HUES64 (cell line): ENCODE measurements around the gene TSKU.

Experiments used
- H3K27ac ChIP-seq: 2 replicates; pipeline ENCODE4 v1.7.0; 2013; ENCODE audit warnings: low read depth, low read length, inconsistent platforms
- H3K27me3 ChIP-seq: 2 replicates; pipeline ENCODE4 v1.6.1; 2013; ENCODE audit warnings: mild to moderate bottlenecking, low read length; ENCODE audit not compliant: insufficient read depth
- H3K36me3 ChIP-seq: 2 replicates; pipeline ENCODE4 v1.6.1; 2013; ENCODE audit warnings: mild to moderate bottlenecking, low read length; ENCODE audit not compliant: insufficient read depth
- H3K4me1 ChIP-seq: 2 replicates; pipeline ENCODE4 v1.6.1; 2013; ENCODE audit warnings: mild to moderate bottlenecking, low read length, moderate library complexity; ENCODE audit not compliant: insufficient read depth
- H3K4me3 ChIP-seq: 2 replicates; pipeline ENCODE4 v1.5.1; 2013; ENCODE audit warnings: mild to moderate bottlenecking, low read length, moderate library complexity
- H3K9ac ChIP-seq: 2 replicates; pipeline ENCODE4 v1.6.1; 2013; ENCODE audit warnings: mild to moderate bottlenecking, low read depth, low read length
- H3K9me3 ChIP-seq: 2 replicates; pipeline ENCODE4 v1.6.1; 2013; ENCODE audit warnings: low read depth, low read length; ENCODE audit not compliant: insufficient read depth
- WGBS: fragments of 150-250, 120-280 bp; methylation state at CpG from one replicate; pipeline ENCODE4 v1.1.7; 2013; ENCODE audit warnings: missing lambda C conversion rate; 5-methylcytosine and 5-hydroxymethylcytosine counted together

The TSKU gene

GRCh38 chr11:76753950-76754349, 29.2 kb upstream of the TSKU start:
- peaks cover 11% of the 10 kb centered on the region; the same call in 1 of the 2 replicates for H3K4me1 ChIP-seq
- 82% methylated on average over 10 of the region's 10 CpGs for WGBS
- H3K27me3 ChIP-seq: no peaks in the 10 kb centered on the region
- no peaks in the 10 kb centered on the region for H3K9me3 ChIP-seq
- no peaks in the 10 kb centered on the region for H3K36me3 ChIP-seq
- H3K9ac ChIP-seq: no peak overlapping the region
- no peak overlapping the region for H3K4me3 ChIP-seq
- no peak overlapping the region for H3K27ac ChIP-seq

GRCh38 chr11:76756341-76756741, 26.8 kb upstream of the TSKU start:
- Histone ChIP-seq H3K36me3 (no peaks in the 10 kb centered on the region), H3K27me3 (peaks cover 6% of the 10 kb centered on the region; the same call in 1 of the 2 replicates), H3K9ac (no peak overlapping the region), H3K4me1 (peaks cover 16% of the 10 kb centered on the region), H3K27ac (no peak overlapping the region), H3K9me3 (no peaks in the 10 kb centered on the region), H3K4me3 (no peak overlapping the region)
- 93% methylated on average over 6 of the region's 6 CpGs for WGBS

GRCh38 chr11:76758311-76758710, 24.8 kb upstream of the TSKU start:
- Histone ChIP-seq H3K4me1 (peaks cover 9% of the 10 kb centered on the region; the same call in 1 of the 2 replicates), H3K27ac (no peak overlapping the region), H3K36me3 (no peaks in the 10 kb centered on the region), H3K4me3 (no peak overlapping the region), H3K9ac (no peak overlapping the region), H3K9me3 (no peaks in the 10 kb centered on the region), H3K27me3 (peaks cover 6% of the 10 kb centered on the region; the same call in 1 of the 2 replicates)
- WGBS: 93% methylated on average over 9 of the region's 9 CpGs

- Histone ChIP-seq H3K27me3 (peaks cover 6% of the 10 kb centered on the region; the same call in 1 of the 2 replicates), H3K4me3 (no peak overlapping the region), H3K27ac (peak overlapping the region; percentile 31; the same call in 1 of the 2 replicates), H3K4me1 (peaks cover 12% of the 10 kb centered on the region; the same call in 1 of the 2 replicates), H3K9ac (no peak overlapping the region), H3K9me3 (no peaks in the 10 kb centered on the region), H3K36me3 (no peaks in the 10 kb centered on the region)
Measured at GRCh38 chr11:76759092-76759491, 24.1 kb upstream of the TSKU start.

DNA sequence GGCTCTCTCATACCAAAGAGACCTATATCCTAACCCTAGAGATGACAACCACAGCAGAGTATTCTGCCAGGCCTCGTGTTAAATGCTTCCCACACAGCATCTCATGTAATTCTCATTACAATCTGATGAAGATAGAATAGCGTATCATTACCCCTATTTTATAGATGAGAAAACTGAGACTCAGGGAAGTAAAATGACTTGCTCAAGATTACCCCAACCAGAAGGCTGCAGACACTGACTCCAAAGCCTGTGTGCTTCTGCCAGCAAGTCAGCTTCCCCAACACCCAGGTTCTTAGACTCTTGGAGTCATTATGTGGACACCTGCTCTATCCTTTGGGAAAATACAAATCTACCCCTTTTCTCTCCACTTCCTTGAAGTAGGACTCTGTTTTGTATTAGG, 23.6 kb upstream of the TSKU start:
- H3K9me3 ChIP-seq: no peaks in the 10 kb centered on the region
- peaks cover 15% of the 10 kb centered on the region; the same call in 1 of the 2 replicates for H3K4me1 ChIP-seq
- no peak overlapping the region for H3K4me3 ChIP-seq
- 31% methylated on average over 1 of the region's 2 CpGs for WGBS
- peak overlapping the region; percentile 31; the same call in 1 of the 2 replicates for H3K27ac ChIP-seq
- no peak overlapping the region for H3K9ac ChIP-seq
- H3K27me3 ChIP-seq: peaks cover 6% of the 10 kb centered on the region; the same call in 1 of the 2 replicates
- H3K36me3 ChIP-seq: no peaks in the 10 kb centered on the region

DNA sequence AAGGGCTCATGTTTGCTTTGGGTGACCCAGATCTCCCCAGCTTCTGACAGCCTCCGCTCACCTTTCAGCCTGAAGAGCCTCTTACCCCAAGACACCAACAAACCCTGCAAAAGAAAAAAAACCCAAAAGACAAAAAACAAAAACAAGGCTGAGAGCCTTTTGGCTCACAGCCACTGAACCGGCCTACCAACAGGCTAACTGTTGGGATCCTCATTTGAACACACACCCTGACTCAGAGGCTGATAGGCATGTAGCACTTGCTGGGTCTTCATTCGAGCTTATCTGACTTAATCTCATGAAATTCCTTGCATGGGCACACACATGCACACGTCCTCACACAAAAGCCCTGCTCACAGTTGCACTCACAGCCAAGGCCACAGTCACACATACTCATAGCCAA, 22.9 kb upstream of the TSKU start:
- 83% methylated on average over 4 of the region's 4 CpGs for WGBS
- peaks cover 6% of the 10 kb centered on the region; the same call in 1 of the 2 replicates for H3K27me3 ChIP-seq
- H3K27ac ChIP-seq: no peak overlapping the region
- no peak overlapping the region for H3K9ac ChIP-seq
- peaks cover 15% of the 10 kb centered on the region; the same call in 1 of the 2 replicates for H3K4me1 ChIP-seq
- H3K9me3 ChIP-seq: no peaks in the 10 kb centered on the region
- no peaks in the 10 kb centered on the region for H3K36me3 ChIP-seq
- no peak overlapping the region for H3K4me3 ChIP-seq

DNA sequence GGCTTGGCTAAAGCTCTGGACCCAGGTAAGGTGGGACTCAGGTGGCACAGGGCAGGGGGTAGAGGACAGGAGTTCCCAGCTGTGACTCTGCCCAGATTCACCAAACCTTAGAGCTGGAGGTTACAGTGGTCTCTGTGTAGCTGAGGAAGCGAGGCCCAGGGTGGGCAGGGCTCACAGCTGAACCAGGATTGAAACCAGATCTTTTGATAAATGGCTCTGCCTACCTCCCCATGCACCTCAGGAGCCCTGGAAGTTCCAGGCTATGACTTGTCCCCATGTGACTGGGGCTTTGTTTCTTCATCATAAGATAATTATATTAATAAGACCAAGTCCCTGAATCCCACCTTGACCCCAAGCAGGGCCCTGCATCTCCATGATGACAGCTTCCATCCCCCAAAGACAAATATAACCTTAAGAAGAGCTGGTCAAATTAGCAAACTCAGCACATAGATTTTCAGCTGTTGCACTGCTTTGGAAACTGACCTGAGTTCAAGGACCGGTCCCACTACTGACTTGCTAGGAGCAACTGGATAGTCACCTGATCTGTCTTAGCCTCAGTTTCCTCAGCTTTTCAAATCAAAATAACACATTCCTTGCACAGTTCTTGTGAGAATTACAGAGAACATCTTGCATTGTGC, 21.3 kb upstream of the TSKU start:
- 89% methylated on average over 2 of the region's 2 CpGs for WGBS
- H3K36me3 ChIP-seq: no peaks in the 10 kb centered on the region

GRCh38 chr11:76762356-76762752, 20.8 kb upstream of the TSKU start:
- Histone ChIP-seq H3K27me3 (peaks cover 6% of the 10 kb centered on the region; the same call in 1 of the 2 replicates), H3K9me3 (no peaks in the 10 kb centered on the region), H3K4me1 (peaks cover 15% of the 10 kb centered on the region; the same call in 1 of the 2 replicates), H3K27ac (no peak overlapping the region), H3K36me3 (no peaks in the 10 kb centered on the region), H3K9ac (no peak overlapping the region), H3K4me3 (no peak overlapping the region)
- 91% methylated on average over 5 of the region's 5 CpGs for WGBS

More for the DNA sequence above, 21.3 kb upstream of the TSKU start:
- Histone ChIP-seq H3K9me3 (no peaks in the 10 kb centered on the region), H3K4me1 (peaks cover 15% of the 10 kb centered on the region; the same call in 1 of the 2 replicates), H3K27ac (no peak overlapping the region), H3K9ac (no peak overlapping the region), H3K27me3 (peaks cover 6% of the 10 kb centered on the region; the same call in 1 of the 2 replicates), H3K4me3 (no peak overlapping the region)

DNA sequence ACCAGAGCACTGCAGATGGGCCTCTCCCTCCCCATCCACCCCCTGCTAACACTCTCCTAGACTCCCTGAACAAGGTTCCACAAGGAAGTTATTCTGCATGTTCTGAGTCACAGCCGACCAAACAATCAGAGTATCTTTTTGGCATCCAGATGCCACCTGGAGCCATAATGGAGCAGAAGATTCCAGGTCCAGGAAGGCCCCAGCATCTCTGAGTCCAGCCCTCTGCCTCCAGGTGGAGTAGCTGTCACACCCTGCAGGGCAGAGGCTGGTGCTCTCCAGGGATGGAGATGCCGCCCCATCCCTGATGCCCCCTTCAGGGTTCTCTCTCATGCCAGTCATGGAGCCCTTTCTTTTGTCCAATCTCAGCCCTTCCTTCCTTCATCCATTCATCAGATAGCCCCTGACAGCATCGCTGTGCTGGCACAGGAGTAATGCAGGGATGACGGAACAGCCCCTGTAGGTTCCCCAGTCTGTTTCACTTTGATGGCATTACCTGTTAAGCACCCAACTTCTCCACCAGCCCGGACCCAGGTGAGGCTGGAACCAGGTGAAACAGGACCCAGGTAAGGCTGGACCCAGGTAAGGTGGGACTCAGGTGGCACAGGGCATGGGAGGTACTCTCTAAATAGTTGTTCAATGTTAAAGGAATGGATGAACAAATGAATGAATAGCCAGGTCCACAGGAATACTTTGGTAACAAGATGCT, 20.1 kb upstream of the TSKU start:
- Histone ChIP-seq H3K27me3 (peaks cover 6% of the 10 kb centered on the region; the same call in 1 of the 2 replicates), H3K9ac (no peak overlapping the region), H3K27ac (no peak overlapping the region), H3K4me3 (no peak overlapping the region), H3K9me3 (no peaks in the 10 kb centered on the region), H3K36me3 (no peaks in the 10 kb centered on the region), H3K4me1 (peaks cover 21% of the 10 kb centered on the region; the same call in 1 of the 2 replicates)
- 96% methylated on average over 5 of the region's 5 CpGs for WGBS

DNA sequence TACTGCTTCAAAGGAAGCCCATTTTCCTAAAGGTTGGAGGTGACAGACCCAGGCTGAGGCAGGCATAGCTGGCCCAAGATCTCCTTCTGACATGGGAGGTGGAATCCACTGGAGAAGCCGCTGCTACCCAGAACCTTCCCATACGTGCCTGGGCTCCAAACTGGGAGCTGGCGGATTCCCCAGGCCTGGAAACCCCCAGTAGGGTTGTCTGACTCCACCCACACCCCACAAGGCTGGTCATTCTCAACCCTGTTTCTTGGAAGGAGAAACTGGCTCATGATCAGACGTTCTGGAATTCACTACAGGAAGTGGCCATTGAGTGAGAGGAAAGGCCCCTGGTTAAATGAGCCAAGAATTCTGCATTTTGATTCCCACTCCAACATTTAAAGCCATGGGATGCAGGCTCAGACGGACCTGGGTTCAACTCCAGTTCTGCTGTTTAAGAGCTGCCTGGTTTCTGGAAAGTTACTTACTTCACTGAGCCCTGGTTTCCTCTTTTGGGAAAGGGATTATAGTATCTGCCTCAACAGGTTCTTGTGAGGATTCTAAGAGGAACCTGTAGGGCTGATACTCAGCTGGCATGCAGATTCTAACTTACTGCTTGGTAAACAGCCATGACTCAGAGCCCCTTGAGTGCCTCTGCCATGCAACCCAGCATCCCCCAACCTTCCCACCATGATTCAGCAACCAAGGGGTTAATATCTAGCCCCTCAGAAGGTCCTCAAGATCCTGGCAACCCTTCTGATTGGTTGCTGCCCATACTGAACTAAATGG, 19.4 kb upstream of the TSKU start:
- 85% methylated on average over 5 of the region's 5 CpGs for WGBS
- Histone ChIP-seq H3K27me3 (peaks cover 6% of the 10 kb centered on the region; the same call in 1 of the 2 replicates), H3K4me1 (peaks cover 24% of the 10 kb centered on the region; the same call in 1 of the 2 replicates), H3K4me3 (no peak overlapping the region), H3K9ac (no peak overlapping the region), H3K27ac (no peak overlapping the region), H3K9me3 (no peaks in the 10 kb centered on the region), H3K36me3 (no peaks in the 10 kb centered on the region)
